GDM1 (cell line): ENCODE results near the gene PRXL2A.
A peak's percentile ranks its signal among the peaks of the same experiment; 100 is the strongest.

Experiments used
- DNase-seq: peaks from one replicate; lab custom pipeline; 2025; lab: John Stamatoyannopoulos, UW

PRXL2A gene

DNA sequence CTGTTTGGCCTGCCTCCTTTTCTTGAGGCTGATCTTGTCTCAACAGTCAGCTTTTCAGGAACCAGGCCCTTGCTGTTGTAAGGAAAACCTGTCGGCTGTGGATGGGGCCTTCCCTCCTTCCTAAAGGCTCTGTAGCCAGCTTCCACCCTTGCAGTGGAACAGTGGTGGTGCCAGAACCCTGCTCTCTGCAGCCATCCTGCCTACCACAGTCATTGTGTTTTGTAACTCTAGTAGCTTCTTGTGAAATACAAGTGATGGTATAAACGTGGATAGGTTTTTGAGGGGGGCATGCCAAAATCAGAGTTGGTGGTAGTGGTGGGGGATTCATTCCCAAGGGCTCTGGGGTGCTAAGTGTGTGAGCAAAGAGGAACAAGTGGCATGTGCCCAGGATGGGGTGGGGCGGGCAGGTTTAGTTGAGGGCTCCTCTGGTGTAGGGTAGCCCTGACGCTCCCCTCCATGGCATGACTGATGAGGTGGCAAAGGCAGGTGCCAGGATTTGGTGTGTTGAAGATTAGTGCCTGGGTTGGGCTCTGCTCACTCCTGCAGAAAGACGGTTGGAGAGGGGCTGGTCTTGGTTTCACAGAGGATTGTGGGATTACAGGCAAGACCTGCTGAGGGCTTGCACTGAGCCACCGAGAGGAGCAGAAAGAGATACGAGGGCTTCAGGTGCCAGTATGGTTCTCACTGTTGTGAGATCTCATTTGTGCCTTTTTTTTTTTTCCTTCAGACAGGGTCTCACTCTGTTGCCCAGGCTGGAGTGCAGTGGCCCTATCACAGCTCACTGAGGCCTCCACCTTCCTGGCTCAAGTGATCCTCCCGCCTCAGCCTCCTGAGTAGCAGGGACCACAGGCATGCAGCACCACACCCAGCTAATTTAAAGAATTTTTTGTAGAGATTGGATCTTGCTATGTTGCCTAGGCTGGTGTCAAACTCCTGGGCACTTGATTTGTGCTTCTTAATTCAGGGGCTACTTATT, 53.1 kb downstream of the PRXL2A start:
- DNase-seq: no peak

GRCh38 chr10:80462299-80462980, 54.1 kb downstream of the PRXL2A start:
- no peak for DNase-seq

DNA sequence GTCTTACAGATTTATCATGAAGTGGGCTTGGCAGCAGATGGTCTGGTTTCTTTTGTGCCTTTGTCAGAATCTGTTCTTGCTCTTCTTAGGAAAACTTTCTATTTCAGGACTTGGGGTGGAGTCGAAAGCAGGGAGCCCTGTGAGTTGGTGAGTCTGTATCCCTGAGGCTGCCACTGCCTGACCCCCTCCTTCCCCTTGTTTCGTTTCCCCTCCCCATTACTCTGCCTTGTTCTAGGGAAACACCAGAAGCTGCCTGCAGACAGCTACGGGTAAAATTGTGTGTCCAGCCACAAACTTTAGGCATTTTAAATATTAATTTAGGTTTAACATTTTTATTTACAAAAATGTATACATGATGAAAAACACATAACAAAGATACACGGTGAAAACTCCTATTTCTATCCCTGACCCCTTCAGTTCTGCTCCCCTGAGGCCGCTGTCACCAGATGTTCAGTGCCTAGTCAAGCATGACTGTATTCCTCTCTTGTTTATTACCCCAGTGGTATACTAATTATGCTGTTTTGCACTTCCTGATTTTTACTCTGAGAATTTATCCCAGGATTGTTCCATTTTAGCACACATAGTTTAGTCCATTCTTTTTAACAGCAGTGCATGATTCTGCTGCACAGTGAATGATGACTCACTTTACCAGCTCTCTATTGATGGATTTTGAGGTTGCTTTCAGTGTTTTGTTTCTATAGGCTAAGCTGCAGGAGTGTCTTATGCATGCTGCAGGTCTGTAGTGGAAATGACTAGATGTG, 54.8 kb downstream of the PRXL2A start:
- DNase-seq: no peak

DNA sequence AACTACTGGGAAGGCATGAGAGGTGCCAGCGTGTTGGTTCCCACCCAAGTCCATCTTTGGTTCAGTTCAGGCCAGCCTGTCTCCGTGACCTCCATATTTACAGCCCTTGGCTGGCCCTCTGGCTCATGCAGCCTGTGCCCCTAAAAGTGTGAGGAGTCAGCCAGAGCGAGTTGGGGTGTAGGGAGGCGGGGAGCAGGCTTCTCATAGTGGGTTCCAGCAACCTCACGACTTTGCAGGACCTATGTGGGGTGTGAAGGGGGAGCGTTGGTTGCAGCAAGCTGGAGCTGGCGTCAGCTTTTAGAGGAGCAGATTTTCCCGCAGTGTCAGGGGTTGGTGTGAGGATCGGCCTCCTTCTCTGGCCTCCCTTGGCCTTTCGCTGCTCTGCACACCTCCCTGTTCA, 55.5 kb downstream of the PRXL2A start:
- DNase-seq: no peak

GRCh38 chr10:80464557-80465450, 56.5 kb downstream of the PRXL2A start:
- DNase-seq: no peak

GRCh38 chr10:80465451-80465835, 57.1 kb downstream of the PRXL2A start:
- DNase-seq: no peak

- DNase-seq: no peak
These were observed 57.7 kb downstream of the PRXL2A start for GRCh38 chr10:80465839-80466590.

DNA sequence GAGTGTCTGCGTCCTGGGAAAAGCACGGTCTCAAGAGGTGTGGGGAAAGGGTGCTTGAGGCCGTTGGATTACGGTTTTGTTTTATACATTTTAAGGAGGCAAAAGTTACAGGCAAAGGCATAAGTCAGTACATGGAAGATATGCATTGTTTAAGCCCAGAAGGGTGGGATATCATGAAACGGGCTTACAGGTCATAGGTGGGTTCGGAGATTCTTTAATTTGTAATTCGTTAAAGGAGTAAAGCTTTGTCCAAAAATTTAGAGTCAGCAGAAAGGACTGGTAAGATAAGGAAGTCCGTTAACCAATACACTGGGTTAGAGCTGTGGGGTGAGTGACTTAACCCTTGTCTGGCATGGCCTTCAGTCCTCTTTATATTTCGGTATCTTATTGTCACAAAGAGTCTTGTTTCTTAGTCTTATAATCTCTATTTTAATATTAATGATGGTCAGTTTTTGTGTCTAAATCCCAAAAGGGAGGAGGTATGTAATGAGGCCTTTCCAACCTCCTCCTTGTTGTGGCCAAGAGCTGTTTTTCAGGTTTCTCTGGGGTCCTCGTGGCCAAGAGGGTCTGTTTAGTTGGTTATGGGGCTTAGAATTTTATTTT, 58.5 kb downstream of the PRXL2A start:
- DNase-seq: no peak

GRCh38 chr10:80468002-80468401, 59.7 kb downstream of the PRXL2A start:
- DNase-seq: peak; percentile 50

DNA sequence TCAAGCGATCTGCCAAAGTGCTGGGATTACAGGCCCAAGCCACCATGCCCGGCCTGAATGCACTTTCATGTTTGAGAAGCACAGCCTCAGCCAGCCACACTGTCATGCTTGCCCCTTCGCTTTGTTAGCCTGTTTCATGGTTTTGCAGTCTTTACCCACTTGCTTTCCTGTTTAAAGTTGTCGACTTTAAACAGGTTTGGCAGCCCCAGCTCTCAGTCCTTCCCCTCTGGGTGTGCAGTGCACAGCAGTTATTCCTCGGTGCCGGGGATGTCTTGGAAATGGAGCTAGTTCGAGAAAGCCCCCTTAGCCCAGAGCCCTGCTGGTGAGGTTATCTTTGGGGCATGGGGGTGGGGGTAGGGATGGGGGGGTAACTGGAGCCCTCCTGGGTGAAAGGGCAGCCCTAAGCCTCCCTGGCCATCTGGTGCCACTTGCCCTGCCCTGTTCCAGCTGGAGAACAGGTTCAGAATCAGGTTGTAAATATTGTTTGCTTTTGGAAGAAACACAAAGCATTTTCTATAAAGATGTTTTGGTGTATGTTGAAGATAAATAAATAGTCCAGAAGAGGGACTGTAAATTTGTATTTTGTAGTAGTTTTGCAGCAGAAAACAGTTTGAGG, 60.6 kb downstream of the PRXL2A start:
- DNase-seq: no peak

DNA sequence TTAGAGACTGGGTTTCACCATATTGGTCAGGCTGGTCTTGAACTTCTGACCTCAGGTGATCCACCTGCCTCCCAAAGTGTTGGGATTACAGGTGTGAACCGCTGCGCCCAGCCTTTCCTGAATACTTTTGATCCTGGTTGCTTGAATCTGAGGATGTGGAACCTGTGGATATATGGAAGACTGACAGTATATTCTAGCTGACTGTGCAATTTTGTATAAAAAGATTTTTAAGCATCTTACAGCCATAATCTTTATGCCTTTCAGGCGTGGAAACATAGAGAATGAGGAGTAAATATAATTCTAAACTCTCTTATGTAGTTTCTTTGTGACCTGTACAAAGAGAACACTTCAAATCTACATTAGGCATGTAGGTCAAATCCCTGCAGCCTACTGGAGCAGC, 61.9 kb downstream of the PRXL2A start:
- no peak for DNase-seq

GRCh38 chr10:80471001-80471400, 62.6 kb downstream of the PRXL2A start:
- DNase-seq: no peak

DNA sequence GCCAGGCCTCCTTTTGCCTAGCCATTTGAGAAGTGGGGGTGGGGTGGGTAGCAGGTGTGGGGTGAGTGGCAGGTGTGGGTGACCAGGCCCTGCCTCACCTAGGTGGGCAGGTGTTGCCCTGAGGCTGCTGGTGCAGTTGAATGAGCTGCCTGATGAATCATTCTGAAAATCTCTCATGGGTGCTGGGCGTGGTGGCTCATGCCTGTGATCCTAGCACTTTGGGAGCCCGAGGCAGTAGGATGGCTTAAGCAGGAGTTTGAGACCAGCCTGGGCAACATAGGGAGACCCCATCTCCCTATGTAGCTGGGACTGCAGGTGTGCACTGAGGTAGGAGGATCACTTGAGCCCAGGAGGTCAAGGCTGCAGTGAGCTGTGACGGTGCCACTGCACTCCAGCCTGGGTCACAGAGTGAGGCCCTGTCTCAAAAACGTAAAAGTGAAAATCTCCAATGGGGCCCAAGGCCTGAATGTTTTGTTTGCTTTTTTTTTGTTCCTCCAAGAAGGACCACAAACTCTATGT, 63.4 kb downstream of the PRXL2A start:
- no peak for DNase-seq

- DNase-seq: no peak
These were observed 64.1 kb downstream of the PRXL2A start for GRCh38 chr10:80472234-80473095.

- no peak for DNase-seq
These were observed 64.8 kb downstream of the PRXL2A start for GRCh38 chr10:80473096-80473657.

DNA sequence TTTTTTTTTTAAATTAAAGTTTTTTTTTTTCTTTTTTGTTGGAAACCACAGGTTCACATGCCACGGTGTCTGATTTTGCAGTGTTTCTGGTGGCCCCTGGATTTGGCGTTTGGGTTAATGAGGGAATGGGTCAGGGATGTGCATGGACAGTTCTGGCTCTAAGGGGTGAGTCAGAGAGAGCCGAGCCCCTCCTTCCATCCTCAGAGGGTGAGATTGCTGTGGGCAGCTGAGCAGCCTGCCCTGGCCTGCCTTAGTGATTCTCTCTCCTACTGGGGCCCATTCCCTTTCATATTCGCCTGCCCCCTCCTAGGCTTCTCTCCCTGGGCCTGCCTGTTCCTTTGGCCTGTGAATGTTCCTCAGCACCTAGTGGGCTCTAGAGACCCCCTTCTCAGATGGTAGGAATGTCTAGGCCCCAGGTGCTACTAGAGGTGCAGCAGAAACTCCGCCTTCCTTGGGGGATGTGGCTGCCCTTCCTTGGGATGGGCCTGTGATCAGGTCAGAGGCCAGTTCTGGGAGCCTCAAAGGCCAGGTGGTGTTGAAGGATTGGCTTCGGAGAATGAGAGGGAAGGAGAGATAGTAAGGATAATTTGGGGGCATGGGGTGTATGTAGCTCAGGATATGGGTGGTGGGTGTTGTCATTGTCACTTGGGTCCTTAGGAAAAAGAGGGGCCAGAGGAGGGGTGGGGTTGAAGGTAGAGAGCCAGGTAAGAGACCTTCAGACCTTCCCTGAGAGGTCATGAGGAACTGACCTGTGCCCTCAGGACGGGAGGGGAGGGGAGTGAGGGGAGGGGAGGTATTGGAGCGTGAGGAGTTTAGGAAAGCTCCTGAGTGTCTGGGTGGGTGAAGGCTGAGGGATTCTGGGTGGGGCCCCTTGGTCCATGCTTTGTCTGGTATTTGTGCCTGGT, 65.6 kb downstream of the PRXL2A start:
- DNase-seq: no peak

DNA sequence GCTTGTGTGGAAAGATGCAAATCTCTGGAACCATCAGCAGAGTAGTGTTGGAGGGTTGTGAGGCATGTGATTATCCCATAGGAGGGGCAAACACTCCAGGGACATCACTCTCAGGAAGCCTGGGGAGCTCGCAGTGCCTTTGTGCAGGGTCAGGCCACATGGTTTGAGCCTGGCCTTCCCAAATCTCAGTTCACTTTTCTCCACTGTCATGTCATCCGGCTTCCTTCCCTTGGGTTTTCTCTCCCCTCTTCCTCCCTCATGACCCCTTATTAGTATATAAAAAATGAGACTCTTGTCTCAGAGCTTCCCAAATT, 66.2 kb downstream of the PRXL2A start:
- no peak for DNase-seq
